BE2C (cell line): ENCODE results near the gene ZG16B.

Source experiments
- DNase-seq: peaks from one replicate; pipeline ENCODE4 v3.0.0-alpha.2; 2020
- H3K27me3 ChIP-seq: fragments of 250-450 bp; sonication (Bioruptor Pico); 2 replicates; pipeline ENCODE4 v1.5.1; 2020; ENCODE audit warnings: mild to moderate bottlenecking
- H3K36me3 ChIP-seq: fragments of 250-450 bp; sonication (Bioruptor Pico); 2 replicates; pipeline ENCODE4 v1.5.1; 2020; ENCODE audit warnings: mild to moderate bottlenecking
- H3K4me1 ChIP-seq: fragments of 250-450 bp; sonication (Bioruptor Pico); 2 replicates; pipeline ENCODE4 v1.5.1; 2020
- H3K4me3 ChIP-seq: 2 replicates; pipeline ENCODE4 v1.5.1; 2011; ENCODE audit warnings: low read depth, low read length
- H3K9me3 ChIP-seq: fragments of 250-450 bp; sonication (Bioruptor Pico); 2 replicates; pipeline ENCODE4 v1.5.1; 2020
- CTCF ChIP-seq: IDR thresholded peaks from 2 replicates; pipeline ENCODE4 v1.5.1; 2012; ENCODE audit warnings: mild to moderate bottlenecking, low read depth, low read length

Gene ZG16B

DNA sequence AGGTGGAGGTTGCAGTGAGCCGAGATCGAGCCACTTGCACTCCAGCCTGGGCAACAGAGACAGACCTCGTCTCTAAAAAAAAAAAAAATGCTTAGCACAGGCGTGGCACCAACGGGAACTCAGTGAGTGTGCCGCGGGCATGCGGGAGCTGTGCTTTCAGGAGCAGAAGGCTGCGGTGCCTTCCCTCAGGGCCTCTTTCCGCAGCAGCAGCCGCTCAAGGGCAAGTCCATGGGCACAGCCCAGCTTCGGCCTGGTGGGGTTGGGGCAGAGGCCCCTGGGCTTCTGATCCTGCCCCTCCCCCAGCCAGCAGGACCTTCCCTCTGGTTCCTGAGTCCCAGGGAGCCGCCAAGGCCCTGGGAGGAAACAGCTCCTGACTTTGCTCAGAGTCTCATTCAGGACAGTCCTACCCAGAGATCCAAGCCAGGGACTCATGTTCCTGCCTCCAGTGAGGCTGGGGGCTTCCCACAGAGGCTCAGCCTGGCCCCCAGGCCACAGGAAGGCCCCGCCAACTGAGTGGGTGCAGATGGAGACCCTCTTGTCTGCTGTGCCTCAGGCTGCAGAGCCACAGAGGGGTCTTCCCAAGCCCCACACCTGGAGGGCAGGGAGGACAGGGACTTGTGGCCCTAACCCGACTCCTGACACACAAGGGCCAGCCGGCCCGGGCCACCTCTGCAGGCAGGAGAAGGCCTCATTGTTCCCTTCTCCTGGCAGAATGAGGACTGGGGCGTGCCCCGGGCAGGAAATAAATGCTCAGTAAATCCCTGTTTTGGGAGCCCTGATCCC, 3.3 kb upstream of the ZG16B start:
- Histone ChIP-seq H3K4me3 (no peak overlapping the region), H3K4me1 (no peaks in the 10 kb centered on the region), H3K9me3 (no peaks in the 10 kb centered on the region), H3K27me3 (no peaks in the 10 kb centered on the region), H3K36me3 (no peaks in the 10 kb centered on the region)
- TF ChIP-seq CTCF, result no peak
- DNase-seq, result no peak

GRCh38 chr16:2827374-2827791, 2.7 kb upstream of the ZG16B start:
- no peaks in the 10 kb centered on the region for H3K27me3 ChIP-seq
- H3K4me1 ChIP-seq, result no peaks in the 10 kb centered on the region
- H3K36me3 ChIP-seq, result no peaks in the 10 kb centered on the region
- H3K9me3 ChIP-seq, result no peaks in the 10 kb centered on the region
- TF ChIP-seq CTCF, result no peak
- no peak for DNase-seq
- H3K4me3 ChIP-seq, result no peak overlapping the region

DNA sequence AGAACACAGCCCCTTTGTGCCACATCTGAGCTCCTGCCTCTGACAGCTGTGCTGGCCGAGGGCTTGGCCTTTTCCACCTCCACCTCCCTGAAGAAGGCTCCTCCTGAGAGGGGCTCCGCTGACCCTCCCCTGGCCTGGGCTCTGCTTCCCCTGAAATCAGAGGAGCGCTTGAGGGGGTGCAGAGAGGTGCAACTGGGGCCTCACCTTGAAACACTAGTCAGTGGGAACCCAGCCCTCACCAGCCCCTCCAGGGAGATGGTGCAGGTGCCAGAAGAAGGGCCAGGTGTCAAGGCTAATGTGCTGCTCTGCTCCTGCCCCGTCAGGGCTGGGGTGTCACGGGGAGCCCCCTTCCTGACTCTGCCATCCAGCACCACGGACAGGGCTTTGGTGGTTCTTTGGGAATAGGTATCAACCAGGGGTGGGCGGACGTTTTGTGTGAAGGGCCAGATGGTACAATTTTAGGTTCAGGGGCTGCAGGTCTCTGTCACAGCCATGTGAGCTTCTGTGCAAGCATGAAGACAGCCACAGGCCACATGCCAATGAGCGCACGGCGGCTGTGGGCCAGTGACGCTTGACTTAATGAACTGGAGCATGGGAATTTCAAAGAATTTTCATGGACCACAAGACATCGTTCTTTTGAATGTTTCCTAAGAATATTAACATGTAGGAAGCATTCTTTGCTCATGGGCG, 2.1 kb upstream of the ZG16B start:
- H3K27me3 ChIP-seq, result no peaks in the 10 kb centered on the region
- H3K36me3 ChIP-seq, result no peaks in the 10 kb centered on the region
- no peak for TF ChIP-seq CTCF
- no peaks in the 10 kb centered on the region for H3K4me1 ChIP-seq
- no peak for DNase-seq
- H3K4me3 ChIP-seq, result no peak overlapping the region
- H3K9me3 ChIP-seq, result no peaks in the 10 kb centered on the region

- Histone ChIP-seq H3K27me3 (no peaks in the 10 kb centered on the region), H3K4me1 (no peaks in the 10 kb centered on the region), H3K9me3 (no peaks in the 10 kb centered on the region), H3K4me3 (no peak overlapping the region), H3K36me3 (no peaks in the 10 kb centered on the region)
- DNase-seq, result no peak
- no peak for TF ChIP-seq CTCF
These were observed 1.6 kb upstream of the ZG16B start for GRCh38 chr16:2828521-2828840.

- no peaks in the 10 kb centered on the region for H3K9me3 ChIP-seq
- H3K36me3 ChIP-seq, result no peaks in the 10 kb centered on the region
- no peaks in the 10 kb centered on the region for H3K27me3 ChIP-seq
- no peaks in the 10 kb centered on the region for H3K4me1 ChIP-seq
- DNase-seq, result no peak
- TF ChIP-seq CTCF, result no peak
- H3K4me3 ChIP-seq, result no peak overlapping the region
These were observed 1.1 kb upstream of the ZG16B start for GRCh38 chr16:2828876-2829430.

GRCh38 chr16:2830355-2830695, 222 bp downstream of the ZG16B start:
- no peak for TF ChIP-seq CTCF
- no peaks in the 10 kb centered on the region for H3K36me3 ChIP-seq
- no peaks in the 10 kb centered on the region for H3K9me3 ChIP-seq
- no peak for DNase-seq
- no peaks in the 10 kb centered on the region for H3K27me3 ChIP-seq
- H3K4me1 ChIP-seq, result no peaks in the 10 kb centered on the region
- H3K4me3 ChIP-seq, result no peak overlapping the region
